CD14-positive monocyte (primary cell): ENCODE measurements around the gene UNC13C. TPM values are rescaled to one million over a fixed set of nuclear protein-coding genes. Genes with fewer than 3 reads are reported as not detected.

Source experiments
- DNase-seq, 3 donors: peaks; one replicate each; pipeline ENCODE4 v3.0.0-alpha.2; 2011 to 2022
- H2AFZ ChIP-seq: 2 replicates; pipeline ENCODE4 v1.6.0; 2012; ENCODE audit warnings: mild to moderate bottlenecking, low read depth, low read length, inconsistent platforms; ENCODE audit not compliant: insufficient read depth, poor library complexity, severe bottlenecking
- H3K27ac ChIP-seq, 2 donors: 1 replicate in 1 of 2; 2 replicates in 1 of 2; pipeline ENCODE4 v1.5.1; 2012 to 2013; ENCODE audit warnings: low read length in 2 of 2, control low read depth in 1 of 2, inconsistent platforms in 1 of 2, low read depth in 1 of 2, mild to moderate bottlenecking in 1 of 2
- H3K27me3 ChIP-seq, 2 donors: one replicate each; pipeline versions ENCODE4 v1.6.0 to v1.6.1; 2011 to 2013; ENCODE audit warnings: low read length in 2 of 2; ENCODE audit not compliant: control insufficient read depth in 2 of 2, insufficient read depth in 2 of 2
- H3K36me3 ChIP-seq, 2 donors: replicated peaks in 1 of 2; 1 replicate in 1 of 2; 2 replicates in 1 of 2; pipeline versions ENCODE4 v1.5.1 to v1.6.1; 2012 to 2013; ENCODE audit warnings: low read length in 2 of 2, control low read depth in 1 of 2, inconsistent platforms in 1 of 2, mild to moderate bottlenecking in 1 of 2; ENCODE audit not compliant: insufficient read depth in 2 of 2, control insufficient read depth in 1 of 2
- H3K4me1 ChIP-seq, 2 donors: 1 replicate in 1 of 2; 2 replicates in 1 of 2; pipeline versions ENCODE4 v1.5.1 to v1.6.1; 2012 to 2013; ENCODE audit warnings: low read length in 2 of 2, control low read depth in 1 of 2, inconsistent platforms in 1 of 2, mild to moderate bottlenecking in 1 of 2, moderate library complexity in 1 of 2; ENCODE audit not compliant: insufficient read depth in 2 of 2, control insufficient read depth in 1 of 2
- H3K4me2 ChIP-seq: replicated peaks from 2 replicates; pipeline ENCODE3; 2012; ENCODE audit warnings: low read length, moderate library complexity, mild to moderate bottlenecking; ENCODE audit not compliant: poor library complexity, severe bottlenecking; ENCODE audit errors: extremely low read depth
- H3K4me3 ChIP-seq, 3 experiments: fragments of 200-600 bp in 1 of 3; sonication (generic) in 1 of 3; replicated peaks in 1 of 3; 1 replicate in 2 of 3; 2 replicates in 1 of 3; pipeline ENCODE4 v1.5.1; 2011 to 2013; ENCODE audit warnings: low read length in 3 of 3, mild to moderate bottlenecking in 3 of 3, control low read depth in 2 of 3, low read depth in 2 of 3, inconsistent platforms in 1 of 3, moderate library complexity in 1 of 3
- H3K79me2 ChIP-seq: 2 replicates; pipeline ENCODE4 v1.6.0; 2012; ENCODE audit warnings: mild to moderate bottlenecking, control low read depth, inconsistent platforms, low read length, moderate library complexity; ENCODE audit not compliant: insufficient read depth
- H3K9ac ChIP-seq: 2 replicates; pipeline ENCODE4 v1.6.0; 2017; ENCODE audit warnings: low read length, mild to moderate bottlenecking; ENCODE audit not compliant: insufficient read depth, poor library complexity, severe bottlenecking
- H3K9me3 ChIP-seq, 2 donors: replicated peaks in 1 of 2; 1 replicate in 1 of 2; 2 replicates in 1 of 2; pipeline versions ENCODE4 v1.5.1 to v1.6.1; 2012 to 2013; ENCODE audit warnings: low read length in 2 of 2, control low read depth in 1 of 2; ENCODE audit not compliant: control insufficient read depth in 1 of 2, insufficient read depth in 1 of 2
- H4K20me1 ChIP-seq: 2 replicates; pipeline ENCODE4 v1.6.0; 2012; ENCODE audit warnings: mild to moderate bottlenecking, low read length, control low read depth, moderate library complexity; ENCODE audit not compliant: insufficient read depth
- H3K27ac Mint-ChIP-seq, 7 donors: one replicate each; pipeline ENCODE4 v1.8.0; 2020; ENCODE audit warnings: mild to moderate bottlenecking in 7 of 7, mixed read lengths in 7 of 7, moderate library complexity in 6 of 7, inconsistent platforms in 2 of 7
- H3K27me3 Mint-ChIP-seq, 3 donors: one replicate each; pipeline ENCODE4 v1.8.0; 2021 to 2022; ENCODE audit warnings: low read depth in 3 of 3, mild to moderate bottlenecking in 3 of 3, mixed read lengths in 3 of 3, moderate library complexity in 3 of 3, inconsistent platforms in 1 of 3
- H3K36me3 Mint-ChIP-seq, 2 donors: one replicate each; pipeline ENCODE4 v1.8.0; 2020; ENCODE audit warnings: mixed read lengths in 2 of 2, inconsistent platforms in 1 of 2, mild to moderate bottlenecking in 1 of 2
- H3K4me1 Mint-ChIP-seq: one replicate; pipeline ENCODE4 v1.8.0; 2020; ENCODE audit warnings: mild to moderate bottlenecking, mixed read lengths
- H3K4me3 Mint-ChIP-seq, 2 donors: one replicate each; pipeline ENCODE4 v1.8.0; 2020; ENCODE audit warnings: mild to moderate bottlenecking in 2 of 2, mixed read lengths in 2 of 2, moderate library complexity in 1 of 2
- H3K9me3 Mint-ChIP-seq, 7 donors: one replicate each; pipeline ENCODE4 v1.8.0; 2020 to 2022; ENCODE audit warnings: mixed read lengths in 7 of 7, mild to moderate bottlenecking in 6 of 7, moderate library complexity in 6 of 7, inconsistent platforms in 2 of 7
- WGBS: methylation state at CpG from one replicate; pipeline ENCODE4 v1.1.5; 2013; ENCODE audit warnings: missing lambda C conversion rate; ENCODE audit not compliant: insufficient coverage; 5-methylcytosine and 5-hydroxymethylcytosine counted together
- intact Hi-C, 2 donors: fragments of 100-400 bp; cut with micrococcal nuclease; formaldehyde crosslinking; loops; one replicate each; pipeline versions ENCODE4 v1.15.0 to v1.15.1; 2023
- polyA plus RNA-seq, 3 donors: library from polyadenylated mRNA; depleted of rRNA in 1 of 3; unstranded in 2 of 3; stranded (reverse) in 1 of 3; fragments of 300-500 nt in 2 of 3; fragments of >200 nt in 1 of 3; fragmentation: Illumina TruSeq in 2 of 3; gene quantifications; 1 replicate in 2 of 3; 2 replicates in 1 of 3; pipeline ENCODE4 v1.2.3, GENCODE V29; 2012 to 2021
- TF ChIP-seq, protein P1 (sequence below): fragments of 200-600 bp; IDR thresholded peaks from one replicate; pipeline ENCODE4 v1.8.0; 2022; ENCODE audit warnings: antibody characterized with exemption, mild to moderate bottlenecking

The UNC13C gene
- polyA plus RNA-seq, 3 donors, result not detected

- Histone ChIP-seq H3K4me2 (no peak overlapping the region), H3K9ac (no peak overlapping the region), H2AFZ (no peak overlapping the region), H3K27me3 (no peaks in the 10 kb centered on the region), H3K9me3 (no peaks in the 10 kb centered on the region), H3K4me3 (no peak overlapping the region), H3K27ac (no peak overlapping the region), H3K4me1 (no peaks in the 10 kb centered on the region), H3K79me2 (no peaks in the 10 kb centered on the region), H4K20me1 (no peaks in the 10 kb centered on the region), H3K36me3 (no peaks in the 10 kb centered on the region)
- Mint-ChIP-seq H3K4me3 (no peak overlapping the region), H3K36me3 (no peaks in the 10 kb centered on the region), H3K27me3 (no peaks in the 10 kb centered on the region), H3K27ac (no peak overlapping the region), H3K4me1 (no peaks in the 10 kb centered on the region), H3K9me3 (peaks cover 0 to 3% (median 0%) of the 10 kb centered on the region in 7 donors)
- DNase-seq, result no peak
- intact Hi-C loops, result no loop called here
- TF ChIP-seq, protein P1, sequence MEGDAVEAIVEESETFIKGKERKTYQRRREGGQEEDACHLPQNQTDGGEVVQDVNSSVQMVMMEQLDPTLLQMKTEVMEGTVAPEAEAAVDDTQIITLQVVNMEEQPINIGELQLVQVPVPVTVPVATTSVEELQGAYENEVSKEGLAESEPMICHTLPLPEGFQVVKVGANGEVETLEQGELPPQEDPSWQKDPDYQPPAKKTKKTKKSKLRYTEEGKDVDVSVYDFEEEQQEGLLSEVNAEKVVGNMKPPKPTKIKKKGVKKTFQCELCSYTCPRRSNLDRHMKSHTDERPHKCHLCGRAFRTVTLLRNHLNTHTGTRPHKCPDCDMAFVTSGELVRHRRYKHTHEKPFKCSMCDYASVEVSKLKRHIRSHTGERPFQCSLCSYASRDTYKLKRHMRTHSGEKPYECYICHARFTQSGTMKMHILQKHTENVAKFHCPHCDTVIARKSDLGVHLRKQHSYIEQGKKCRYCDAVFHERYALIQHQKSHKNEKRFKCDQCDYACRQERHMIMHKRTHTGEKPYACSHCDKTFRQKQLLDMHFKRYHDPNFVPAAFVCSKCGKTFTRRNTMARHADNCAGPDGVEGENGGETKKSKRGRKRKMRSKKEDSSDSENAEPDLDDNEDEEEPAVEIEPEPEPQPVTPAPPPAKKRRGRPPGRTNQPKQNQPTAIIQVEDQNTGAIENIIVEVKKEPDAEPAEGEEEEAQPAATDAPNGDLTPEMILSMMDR, result no peak
- 90% methylated on average over 2 of the region's 7 CpGs for WGBS
Measured at GRCh38 chr15:54280726-54281125, 302.5 kb downstream of the UNC13C start.

GRCh38 chr15:54282228-54282836 lies 304.1 kb downstream of the UNC13C start:
- Histone ChIP-seq H3K36me3 (no peaks in the 10 kb centered on the region), H3K9ac (no peak overlapping the region), H3K79me2 (no peaks in the 10 kb centered on the region), H3K9me3 (no peaks in the 10 kb centered on the region), H3K4me3 (no peak overlapping the region), H3K4me1 (no peaks in the 10 kb centered on the region), H2AFZ (no peak overlapping the region), H3K27me3 (no peaks in the 10 kb centered on the region), H3K4me2 (no peak overlapping the region), H3K27ac (no peak overlapping the region), H4K20me1 (no peaks in the 10 kb centered on the region)
- 92% methylated on average over 6 of the region's 6 CpGs for WGBS
- Mint-ChIP-seq H3K4me3 (no peak overlapping the region), H3K4me1 (no peaks in the 10 kb centered on the region), H3K9me3 (peaks cover 0 to 3% (median 0%) of the 10 kb centered on the region in 7 donors), H3K27ac (no peak overlapping the region), H3K27me3 (no peaks in the 10 kb centered on the region), H3K36me3 (no peaks in the 10 kb centered on the region)
- TF ChIP-seq, protein P1, result no peak
- intact Hi-C loops, result no loop called here
- DNase-seq, result no peak
